Measurements from ENCODE around the gene STX1A.

Gene STX1A

GRCh38 chr7:73705551-73705920 lies 13.9 kb downstream of the STX1A start:
- ATAC-seq, result no peak
- TF ChIP-seq ARNTL (CRISPR knock-in tag; IDR thresholded peaks at IDR 0.05; ENCODE audit: borderline replicate concordance, low read depth), result no peak
- TF ChIP-seq ZC3H10 (CRISPR knock-in tag; IDR thresholded peaks at IDR 0.05), result no peak
- TF ChIP-seq PATZ1 (CRISPR knock-in tag; IDR thresholded peaks at IDR 0.05; ENCODE audit: borderline replicate concordance), result no peak
- TF ChIP-seq ZFP30 (CRISPR knock-in tag; IDR thresholded peaks at IDR 0.05), result no peak
- TF ChIP-seq ZNF70 (CRISPR knock-in tag; IDR thresholded peaks at IDR 0.05), result no peak
- no peak for TF ChIP-seq RARB (CRISPR knock-in tag; IDR thresholded peaks at IDR 0.05)
- TF ChIP-seq ZNF565 (CRISPR knock-in tag; conservative IDR thresholded peaks at IDR 0.05; ENCODE audit: low read depth), result no peak
- no peak for TF ChIP-seq ISL1 (CRISPR knock-in tag; IDR thresholded peaks at IDR 0.05)
- TF ChIP-seq POU6F1 (CRISPR knock-in tag; IDR thresholded peaks at IDR 0.05; ENCODE audit: borderline replicate concordance, low read depth), result no peak
- TF ChIP-seq ZNF8 (CRISPR knock-in tag; IDR thresholded peaks at IDR 0.05), result no peak
- no peak for TF ChIP-seq ZFP3 (CRISPR knock-in tag; IDR thresholded peaks at IDR 0.05)

GRCh38 chr7:73704640-73705550 lies 14.6 kb downstream of the STX1A start:
- peak; percentile 51; the same call in 1 of the 2 replicates for TF ChIP-seq PATZ1 (CRISPR knock-in tag; IDR thresholded peaks at IDR 0.05; ENCODE audit: borderline replicate concordance)
- TF ChIP-seq ZFP30 (CRISPR knock-in tag; IDR thresholded peaks at IDR 0.05), result no peak
- no peak for TF ChIP-seq POU6F1 (CRISPR knock-in tag; IDR thresholded peaks at IDR 0.05; ENCODE audit: borderline replicate concordance, low read depth)
- peak; percentile 24 for ATAC-seq

GRCh38 chr7:73703757-73704639 lies 15.5 kb downstream of the STX1A start:
- peak; percentile 14; the same call in 2 of the 3 replicates for ATAC-seq
- TF ChIP-seq ESRRG (CRISPR knock-in tag; IDR thresholded peaks at IDR 0.05) (no peak), ZNF565 (CRISPR knock-in tag; conservative IDR thresholded peaks at IDR 0.05; ENCODE audit: low read depth) (no peak), PPARA (CRISPR knock-in tag; IDR thresholded peaks at IDR 0.05; ENCODE audit: borderline replicate concordance) (no peak), ZNF70 (CRISPR knock-in tag; IDR thresholded peaks at IDR 0.05) (no peak), ZFP3 (CRISPR knock-in tag; IDR thresholded peaks at IDR 0.05) (no peak), GLIS3 (CRISPR knock-in tag; IDR thresholded peaks at IDR 0.05) (no peak), CSDC2 (CRISPR knock-in tag; IDR thresholded peaks at IDR 0.05) (no peak), SNAI2 (CRISPR knock-in tag; IDR thresholded peaks at IDR 0.05) (no peak), ZFP30 (CRISPR knock-in tag; IDR thresholded peaks at IDR 0.05) (no peak), ARNTL (CRISPR knock-in tag; IDR thresholded peaks at IDR 0.05; ENCODE audit: borderline replicate concordance, low read depth) (no peak), PATZ1 (CRISPR knock-in tag; IDR thresholded peaks at IDR 0.05; ENCODE audit: borderline replicate concordance) (no peak), ZC3H10 (CRISPR knock-in tag; IDR thresholded peaks at IDR 0.05) (no peak), TOX (CRISPR knock-in tag; IDR thresholded peaks at IDR 0.05; ENCODE audit: borderline replicate concordance) (no peak), TSHZ2 (CRISPR knock-in tag; IDR thresholded peaks at IDR 0.05) (no peak), RARB (CRISPR knock-in tag; IDR thresholded peaks at IDR 0.05) (no peak), CREB5 (CRISPR knock-in tag; IDR thresholded peaks at IDR 0.05; ENCODE audit: low read depth) (no peak)

Data from SK-N-SH treated with all-trans-retinoic acid at 6 μM for 48 hours (cell line).